SK-N-DZ (cell line): ENCODE measurements around the gene STK38L.

Experiments
- DNase-seq: peaks from one replicate; pipeline ENCODE4 v3.0.0-alpha.2; 2015; ENCODE audit warnings: low spot score

The STK38L gene

GRCh38 chr12:27316947-27317346 is 72.9 kb downstream of the STK38L start:
- no peak for DNase-seq

- DNase-seq, result no peak
Measured at GRCh38 chr12:27319409-27319808, 75.3 kb downstream of the STK38L start.

DNA sequence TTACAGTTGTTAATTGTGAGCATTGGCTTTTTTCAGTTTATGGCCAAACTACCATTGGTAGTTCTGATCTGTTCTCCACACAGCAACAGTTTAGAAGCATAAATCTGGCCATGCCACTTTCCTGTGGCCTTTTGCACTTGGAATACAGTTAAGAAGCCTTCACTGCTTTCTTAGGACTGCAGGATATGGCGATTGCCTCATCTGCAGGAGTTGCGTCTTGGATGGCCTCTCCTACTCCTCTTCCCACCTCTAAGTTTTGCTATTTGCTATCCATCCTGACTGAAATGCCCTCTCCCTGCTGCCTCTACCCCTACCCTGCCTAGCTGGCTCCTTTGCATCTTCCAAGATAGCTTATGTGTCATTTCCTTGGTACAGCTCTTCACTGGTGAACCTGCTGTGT is 75.8 kb downstream of the STK38L start:
- no peak for DNase-seq

DNA sequence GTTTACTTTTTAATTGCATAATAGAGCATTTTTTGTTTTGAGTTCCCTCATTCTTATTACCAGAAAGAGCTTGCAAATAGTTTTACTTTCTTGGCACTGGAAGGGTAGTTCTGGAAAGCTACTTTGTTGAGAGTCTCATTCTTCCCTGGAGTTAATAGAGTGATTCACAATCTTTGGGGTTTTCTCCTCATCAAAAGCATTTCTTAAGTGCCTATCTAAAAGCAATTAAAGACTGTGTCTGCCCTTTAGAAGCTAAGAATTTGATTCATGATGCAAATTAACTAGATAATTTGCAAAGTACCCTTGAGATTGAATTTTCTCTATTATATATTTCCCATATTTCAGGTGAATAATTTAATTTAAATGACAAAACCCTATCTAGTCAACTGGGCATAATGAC is 80.4 kb downstream of the STK38L start:
- no peak for DNase-seq

GRCh38 chr12:27330846-27331245 is 86.8 kb downstream of the STK38L start:
- DNase-seq, result no peak

DNA sequence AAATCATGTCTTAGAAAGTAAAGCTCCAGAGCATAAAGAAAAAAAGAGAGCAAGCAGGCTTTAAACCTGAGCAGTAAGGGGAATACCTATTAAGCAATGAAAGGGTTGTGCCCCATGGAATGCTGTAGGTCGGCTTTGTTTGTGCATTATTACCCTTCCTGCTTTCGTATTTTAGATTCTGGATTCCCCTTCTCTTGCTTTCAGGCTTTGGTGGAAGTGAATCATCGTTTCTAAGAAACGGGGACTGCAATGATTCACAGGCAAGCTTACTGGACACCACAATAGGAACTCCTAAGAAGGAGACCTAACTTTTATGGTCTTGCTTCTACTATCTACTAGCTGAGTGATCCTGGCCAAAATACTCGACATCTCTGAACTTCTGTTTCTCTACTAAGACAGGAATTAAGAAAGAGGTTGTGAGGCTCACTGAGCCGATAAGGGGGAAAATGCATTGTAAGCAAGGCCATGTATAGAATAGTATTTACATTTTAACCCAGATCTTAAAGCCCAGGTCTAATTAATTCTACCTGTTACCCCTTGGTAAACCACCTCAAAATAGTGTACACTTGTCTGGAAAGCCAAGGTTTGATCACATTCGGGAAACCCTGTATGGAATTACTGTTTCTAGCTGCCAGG is 87.3 kb downstream of the STK38L start:
- DNase-seq, result no peak

GRCh38 chr12:27331927-27332324 is 87.8 kb downstream of the STK38L start:
- DNase-seq, result peak; percentile 16

DNA sequence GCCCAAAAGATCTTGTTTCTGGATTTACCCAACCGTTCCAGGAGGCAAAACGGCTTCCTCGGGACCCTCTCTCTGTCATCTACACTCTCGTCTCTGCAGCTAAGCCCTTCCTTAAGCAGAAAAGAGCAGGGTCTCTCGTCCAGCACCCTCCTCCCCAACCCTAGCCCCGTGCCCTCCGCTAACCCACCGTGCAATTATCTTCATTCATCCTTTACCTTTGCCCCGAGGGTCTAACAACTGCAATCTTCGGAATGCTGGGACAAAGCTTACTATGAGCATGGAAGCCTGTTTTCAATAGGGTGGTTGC is 88.3 kb downstream of the STK38L start:
- DNase-seq, result no peak

DNA sequence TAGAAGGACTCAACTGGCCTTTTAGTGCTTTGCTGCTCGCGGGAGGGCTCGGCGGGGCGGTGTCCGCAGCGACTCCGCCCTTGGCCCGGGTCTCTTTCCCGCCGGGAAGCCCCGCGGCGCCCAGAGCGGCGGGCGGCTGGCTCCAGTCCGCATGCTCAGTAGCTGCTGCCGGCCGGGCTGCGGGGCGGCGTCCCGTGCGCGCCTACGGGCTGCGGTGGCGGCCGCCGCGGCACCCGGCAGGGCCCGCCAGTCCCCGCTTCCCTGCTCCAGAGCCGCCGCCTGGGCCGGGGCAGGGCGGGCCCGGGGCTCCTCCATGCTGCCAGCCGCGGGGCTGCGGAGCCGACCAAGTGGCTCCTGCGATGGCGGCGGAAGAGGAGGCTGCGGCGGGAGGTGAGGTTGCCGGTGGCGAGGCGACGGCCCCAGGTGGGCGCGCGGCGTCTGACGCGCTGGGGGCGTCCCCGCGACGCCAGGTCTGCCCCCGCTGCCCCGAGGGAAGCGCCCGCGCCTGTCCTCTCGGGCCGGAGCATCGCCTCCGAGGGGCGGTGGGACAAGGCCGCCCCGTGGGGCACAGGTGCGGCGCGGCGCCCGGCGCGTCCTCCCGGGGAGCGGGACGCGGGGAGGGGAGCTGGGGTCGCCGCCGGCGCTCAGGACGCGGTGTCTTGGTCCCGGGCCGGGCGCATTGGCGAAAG is 88.8 kb downstream of the STK38L start, which contains the start of gene BMAL2:
TSS of gene BMAL2 (plus strand) at position 123 of the 689 bp plus-strand sequence. CDS start at position 360, 237 bp downstream.
- peak; percentile 71 for DNase-seq

- DNase-seq, result peak; percentile 18
Measured at GRCh38 chr12:27333403-27334009, 89.4 kb downstream of the STK38L start.

DNA sequence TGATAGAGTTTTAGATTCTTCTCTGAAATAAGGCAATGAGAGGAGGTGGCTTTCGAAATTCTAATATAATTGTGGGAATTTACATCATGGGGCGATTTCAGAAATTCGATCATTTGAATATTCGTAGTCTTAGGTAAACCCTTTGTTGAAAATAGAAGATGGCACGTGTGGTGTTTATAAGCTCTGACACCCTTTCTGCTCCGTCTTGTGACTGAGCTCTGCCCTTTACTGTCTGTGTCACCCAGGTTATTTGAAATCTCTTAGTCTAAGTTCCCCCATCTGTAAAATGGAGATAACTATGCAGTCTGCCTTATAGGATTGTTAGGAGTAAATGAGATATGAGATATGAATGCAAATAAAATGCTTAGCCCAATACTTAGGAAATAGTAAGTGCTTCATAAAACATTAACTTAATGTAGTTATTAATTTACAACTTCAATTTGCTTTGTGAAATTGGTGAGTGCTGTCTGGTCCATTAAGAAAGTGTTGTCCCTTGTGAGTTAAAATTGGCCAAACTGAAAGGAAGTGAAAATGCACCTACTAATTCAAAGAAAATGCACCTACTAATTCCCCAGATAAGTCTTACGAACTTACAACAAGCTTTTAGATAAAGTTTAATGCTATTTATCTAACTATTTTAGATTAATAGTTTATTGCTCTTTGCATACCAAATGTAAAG is 90.1 kb downstream of the STK38L start:
- DNase-seq, result no peak

- DNase-seq, result no peak
Measured at GRCh38 chr12:27334721-27335082, 90.6 kb downstream of the STK38L start.

GRCh38 chr12:27335364-27336281 is 91.5 kb downstream of the STK38L start:
- no peak for DNase-seq

DNA sequence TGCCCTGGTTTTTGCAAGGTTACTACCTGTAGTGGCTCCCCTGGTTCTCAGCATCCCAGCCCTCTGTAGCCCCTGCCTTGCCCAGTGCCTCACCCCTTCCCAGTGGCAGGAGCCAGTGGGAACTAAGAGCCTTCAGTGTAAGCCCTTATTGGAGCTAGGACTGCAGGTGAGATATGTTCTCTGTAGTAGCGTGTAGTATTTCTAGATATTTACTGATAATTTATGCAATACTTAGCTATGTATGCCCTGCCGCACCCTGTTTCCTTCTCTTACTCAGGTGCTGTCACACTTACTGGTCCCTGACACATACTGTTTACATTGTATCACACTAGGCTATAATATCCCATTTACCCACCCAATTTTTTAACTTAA is 92.2 kb downstream of the STK38L start:
- no peak for DNase-seq

DNA sequence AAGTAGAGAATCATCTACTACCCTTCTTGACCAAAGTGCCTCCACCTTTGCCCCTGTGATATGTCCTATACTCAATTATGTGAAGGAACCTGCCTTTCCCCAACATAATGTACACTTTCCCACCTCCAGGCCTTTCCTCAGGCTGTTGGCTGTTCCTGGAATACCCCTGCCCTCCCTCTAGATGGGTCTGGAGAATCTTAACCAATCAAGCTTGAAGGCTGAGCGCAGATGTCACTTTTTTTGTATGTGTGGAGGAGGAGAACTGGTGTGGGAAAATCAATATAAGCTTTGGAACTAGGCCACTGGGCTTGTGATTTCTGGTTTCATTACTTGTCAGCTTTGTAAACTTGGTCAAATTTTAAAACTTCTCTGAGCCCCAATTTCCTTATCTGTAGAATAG is 93.3 kb downstream of the STK38L start:
- DNase-seq, result no peak

DNA sequence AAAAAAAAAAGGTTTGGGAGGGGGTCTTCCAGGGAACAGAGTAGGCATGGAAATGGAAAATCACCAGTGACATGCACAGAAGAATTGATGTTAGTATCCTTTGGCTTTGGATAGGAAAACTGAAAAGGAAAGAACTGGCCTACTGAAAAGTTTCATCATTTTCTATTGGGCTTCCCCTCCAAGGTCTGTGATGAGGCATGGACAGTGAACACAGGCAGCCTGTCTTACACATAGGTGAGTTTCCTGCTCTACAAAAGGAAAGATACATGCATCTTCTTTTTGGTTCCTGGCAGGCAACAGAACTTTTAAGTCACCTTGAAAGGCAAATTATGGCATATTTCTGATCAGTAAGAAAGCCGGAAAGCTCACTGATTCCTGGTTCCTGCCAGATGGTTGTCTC is 94.4 kb downstream of the STK38L start:
- no peak for DNase-seq

DNA sequence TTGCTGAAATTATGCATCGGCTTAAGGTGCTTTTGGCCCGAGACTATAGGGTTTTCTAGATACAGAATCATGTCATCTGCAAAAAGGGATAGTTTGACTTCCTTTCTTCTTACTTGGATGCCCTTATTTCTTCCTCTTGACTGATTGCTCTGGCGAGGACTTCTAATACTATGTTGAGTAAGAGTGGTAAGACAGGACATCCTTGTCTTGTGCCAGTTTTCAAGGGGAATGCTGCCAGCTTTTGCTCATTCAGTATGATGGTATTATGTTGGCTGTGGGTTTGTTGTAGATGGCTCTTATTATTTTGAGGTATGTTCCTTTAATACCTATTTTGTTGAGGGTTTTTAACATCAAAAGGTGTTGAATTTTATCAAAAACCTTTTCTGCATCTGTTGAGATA is 96.9 kb downstream of the STK38L start:
- no peak for DNase-seq

DNA sequence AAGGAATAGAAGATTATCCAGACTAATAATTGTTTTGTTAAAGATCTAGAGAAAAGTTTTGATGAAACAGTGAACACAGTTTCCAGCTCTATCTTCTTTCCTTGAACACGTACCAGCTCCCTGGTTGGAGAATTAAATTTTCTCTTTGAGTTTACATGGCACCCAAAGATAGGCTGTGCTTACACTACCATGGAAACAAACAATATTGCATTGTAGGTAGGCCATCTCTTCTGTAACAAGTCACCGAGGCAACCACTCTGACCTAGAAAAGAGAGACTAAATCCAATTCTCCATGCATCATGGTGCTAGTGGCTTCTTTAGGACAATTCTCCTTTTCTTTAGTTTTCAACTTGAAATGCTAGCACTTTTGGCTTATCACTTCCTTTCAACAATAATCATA is 98.5 kb downstream of the STK38L start:
- DNase-seq, result no peak

DNA sequence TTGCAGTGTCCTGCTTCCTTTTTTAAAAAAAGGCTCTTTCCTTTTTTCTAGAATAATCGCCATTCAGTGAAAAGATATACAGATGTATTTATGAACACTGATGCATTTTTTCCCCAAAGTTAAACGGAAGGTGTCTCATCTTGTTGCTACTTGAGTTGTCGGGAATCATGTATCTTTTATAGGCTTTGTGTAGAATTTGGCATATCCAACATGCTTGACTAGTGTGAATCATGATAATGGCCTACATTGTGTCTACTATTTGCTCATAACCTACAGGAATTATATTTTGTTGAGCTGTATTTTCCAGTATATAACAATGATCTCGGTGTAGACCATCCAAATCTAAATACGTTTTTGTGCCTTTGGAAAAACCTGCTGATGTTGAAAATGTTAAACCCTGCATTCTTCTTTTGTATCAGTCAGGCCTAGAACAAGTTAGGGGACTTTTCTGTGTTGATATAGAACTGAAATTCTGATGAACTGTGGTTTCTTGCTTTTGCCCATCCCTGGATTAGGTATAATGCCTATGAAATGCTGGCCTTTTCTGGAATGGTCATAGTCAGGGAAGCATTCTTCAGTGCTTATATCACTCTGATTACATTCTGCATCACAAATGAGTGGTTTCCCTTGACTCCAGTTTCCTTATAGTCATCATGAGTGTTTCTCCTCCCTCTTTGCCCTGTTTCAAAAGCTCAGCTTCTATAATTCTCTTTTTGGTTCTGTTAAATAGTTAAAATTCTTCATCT is 99.3 kb downstream of the STK38L start:
- DNase-seq, result no peak

- no peak for DNase-seq
Measured at GRCh38 chr12:27344246-27344645, 100.2 kb downstream of the STK38L start.

DNA sequence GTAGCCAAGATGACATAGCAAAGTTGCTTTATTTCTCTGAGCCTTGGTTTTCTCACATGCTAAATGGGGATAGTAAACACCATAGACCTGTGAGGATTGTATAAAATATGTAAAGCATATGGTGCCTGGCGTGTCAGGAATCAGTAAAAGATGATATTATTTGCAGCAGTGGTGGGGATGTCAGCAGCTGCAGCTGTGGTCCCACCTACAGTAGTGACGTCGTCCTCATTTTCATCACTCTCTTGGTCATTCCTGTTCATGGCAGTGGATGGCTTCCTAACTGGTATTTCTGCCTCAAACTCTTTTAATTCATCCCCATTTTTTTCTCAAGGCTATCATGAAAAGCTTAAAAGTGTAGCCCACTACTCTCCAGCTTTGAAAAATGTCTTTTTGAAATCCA is 100.7 kb downstream of the STK38L start:
- no peak for DNase-seq
